NT2/D1 (cell line): Measurements from ENCODE around the gene SEMA3A.

Experiments used
- DNase-seq: peaks from one replicate; pipeline ENCODE4 v3.0.0-alpha.2; 2011; ENCODE audit warnings: low read depth, low spot score
- H3K27me3 ChIP-seq: 2 replicates; pipeline ENCODE4 v1.6.0; 2011; ENCODE audit warnings: mild to moderate bottlenecking; ENCODE audit not compliant: insufficient read length, insufficient read depth
- H3K36me3 ChIP-seq: 2 replicates; pipeline ENCODE4 v1.6.1; 2011; ENCODE audit warnings: mild to moderate bottlenecking, low read length, mixed read lengths; ENCODE audit not compliant: insufficient read depth, insufficient read length
- H3K4me1 ChIP-seq: 2 replicates; pipeline ENCODE4 v1.5.1; 2011; ENCODE audit not compliant: insufficient read depth, insufficient read length
- H3K4me3 ChIP-seq: 2 replicates; pipeline ENCODE4 v1.5.1; 2011; ENCODE audit warnings: low read depth; ENCODE audit not compliant: insufficient read length
- H3K9ac ChIP-seq: 2 replicates; pipeline ENCODE4 v1.6.0; 2011; ENCODE audit warnings: low read depth; ENCODE audit not compliant: insufficient read length
- H3K9me3 ChIP-seq: 2 replicates; pipeline ENCODE4 v1.5.1; 2011; ENCODE audit warnings: mild to moderate bottlenecking, low read length; ENCODE audit not compliant: insufficient read depth
- SUZ12 ChIP-seq: IDR thresholded peaks from 2 replicates; pipeline ENCODE4 v1.6.1; 2011; ENCODE audit not compliant: insufficient read length, insufficient read depth; ENCODE audit errors: extremely low read depth
- YY1 ChIP-seq: IDR thresholded peaks from 2 replicates; pipeline ENCODE4 v1.6.1; 2011; ENCODE audit not compliant: insufficient read length, insufficient read depth
- ZNF274 ChIP-seq: IDR thresholded peaks from 2 replicates; pipeline ENCODE4 v1.6.1; 2011; ENCODE audit warnings: mild to moderate bottlenecking, low read depth, low read length

Gene SEMA3A

DNA sequence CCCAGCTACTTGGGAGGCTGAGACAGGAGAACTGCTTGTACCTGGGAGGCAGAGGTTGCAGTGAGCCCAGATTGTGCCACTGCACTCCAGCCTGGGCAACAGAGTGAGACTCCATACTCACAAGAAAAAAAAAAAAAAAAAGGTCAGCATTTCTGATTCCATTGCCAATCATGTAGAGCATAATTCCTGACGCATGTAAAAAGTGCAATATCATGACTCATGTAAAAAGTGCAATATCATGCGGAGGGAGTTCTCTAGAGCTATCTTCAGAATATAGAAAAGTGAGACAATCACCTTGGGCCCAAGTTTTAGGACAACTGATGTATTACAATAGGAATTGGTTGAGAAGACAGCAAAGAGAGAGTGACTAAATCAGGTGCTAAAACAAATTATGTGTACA is 85.8 kb downstream of the SEMA3A start:
- DNase-seq, result no peak
- no peak for TF ChIP-seq SUZ12
- no peak for TF ChIP-seq ZNF274
- TF ChIP-seq YY1, result no peak
- Histone ChIP-seq H3K9me3 (no peaks in the 10 kb centered on the region), H3K27me3 (no peaks in the 10 kb centered on the region), H3K4me1 (no peaks in the 10 kb centered on the region), H3K4me3 (no peak overlapping the region), H3K36me3 (no peaks in the 10 kb centered on the region), H3K9ac (no peak overlapping the region)

- Histone ChIP-seq H3K4me1 (no peaks in the 10 kb centered on the region), H3K9ac (no peak overlapping the region), H3K27me3 (no peaks in the 10 kb centered on the region), H3K9me3 (no peaks in the 10 kb centered on the region), H3K4me3 (no peak overlapping the region), H3K36me3 (no peaks in the 10 kb centered on the region)
- TF ChIP-seq YY1, result no peak
- no peak for TF ChIP-seq ZNF274
- no peak for TF ChIP-seq SUZ12
- no peak for DNase-seq
Observed at GRCh38 chr7:84108119-84108518, 86.5 kb downstream of the SEMA3A start.

GRCh38 chr7:84107259-84107658 is 87.3 kb downstream of the SEMA3A start:
- H3K27me3 ChIP-seq, result no peaks in the 10 kb centered on the region
- H3K9me3 ChIP-seq, result no peaks in the 10 kb centered on the region
- H3K4me3 ChIP-seq, result no peak overlapping the region
- H3K9ac ChIP-seq, result no peak overlapping the region
- no peaks in the 10 kb centered on the region for H3K4me1 ChIP-seq
- TF ChIP-seq YY1 (no peak), ZNF274 (no peak), SUZ12 (no peak)
- no peaks in the 10 kb centered on the region for H3K36me3 ChIP-seq
- DNase-seq, result no peak

- H3K36me3 ChIP-seq, result no peaks in the 10 kb centered on the region
- H3K9me3 ChIP-seq, result no peaks in the 10 kb centered on the region
- H3K27me3 ChIP-seq, result no peaks in the 10 kb centered on the region
- no peak for DNase-seq
- H3K9ac ChIP-seq, result no peak overlapping the region
- TF ChIP-seq SUZ12 (no peak), ZNF274 (no peak), YY1 (no peak)
- no peak overlapping the region for H3K4me3 ChIP-seq
- H3K4me1 ChIP-seq, result no peaks in the 10 kb centered on the region
Observed at GRCh38 chr7:84106291-84106690, 88.3 kb downstream of the SEMA3A start.

DNA sequence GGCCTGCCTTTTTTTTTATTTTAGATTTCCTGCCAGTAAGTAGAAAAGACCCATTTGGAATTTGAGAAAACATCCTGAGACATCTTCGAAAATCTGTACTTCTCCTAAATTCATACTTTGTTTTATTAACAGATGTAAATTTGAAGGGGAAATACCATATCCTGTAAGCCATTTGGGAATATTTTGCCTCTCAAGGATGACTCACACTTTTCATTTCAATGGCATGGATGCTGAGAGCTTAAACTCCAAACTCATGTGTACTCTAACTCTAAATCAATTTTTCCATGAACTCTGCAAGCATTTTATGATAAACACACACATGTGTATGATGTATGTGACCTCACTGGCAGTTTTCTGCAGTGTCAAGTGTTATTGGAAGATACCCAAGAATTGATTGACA is 89.0 kb downstream of the SEMA3A start:
- Histone ChIP-seq H3K36me3 (no peaks in the 10 kb centered on the region), H3K9me3 (no peaks in the 10 kb centered on the region), H3K9ac (no peak overlapping the region), H3K4me3 (no peak overlapping the region), H3K4me1 (no peaks in the 10 kb centered on the region), H3K27me3 (no peaks in the 10 kb centered on the region)
- no peak for TF ChIP-seq YY1
- TF ChIP-seq ZNF274, result no peak
- no peak for TF ChIP-seq SUZ12
- DNase-seq, result no peak

DNA sequence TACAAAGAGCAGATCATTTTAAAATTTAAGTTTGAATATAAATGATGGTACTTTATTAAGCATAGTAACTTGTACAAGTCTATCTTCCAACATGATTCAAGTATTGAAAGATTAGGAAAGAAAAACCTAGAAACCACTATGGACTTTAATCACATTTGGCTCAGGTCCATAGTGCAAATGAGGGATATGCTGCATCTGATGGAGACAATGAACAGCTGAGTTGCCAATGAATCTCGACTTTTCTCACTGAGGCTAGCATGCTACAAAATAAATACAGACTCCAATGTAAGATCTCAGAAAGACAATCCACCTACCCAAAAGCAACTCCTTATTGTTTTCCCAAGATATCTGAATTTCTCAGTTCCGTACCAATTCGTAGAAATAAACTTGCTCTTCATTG is 89.8 kb downstream of the SEMA3A start:
- H3K9me3 ChIP-seq, result no peaks in the 10 kb centered on the region
- H3K36me3 ChIP-seq, result no peaks in the 10 kb centered on the region
- no peak overlapping the region for H3K4me3 ChIP-seq
- H3K27me3 ChIP-seq, result no peaks in the 10 kb centered on the region
- no peaks in the 10 kb centered on the region for H3K4me1 ChIP-seq
- no peak for TF ChIP-seq ZNF274
- no peak for TF ChIP-seq YY1
- TF ChIP-seq SUZ12, result no peak
- DNase-seq, result no peak
- H3K9ac ChIP-seq, result no peak overlapping the region

DNA sequence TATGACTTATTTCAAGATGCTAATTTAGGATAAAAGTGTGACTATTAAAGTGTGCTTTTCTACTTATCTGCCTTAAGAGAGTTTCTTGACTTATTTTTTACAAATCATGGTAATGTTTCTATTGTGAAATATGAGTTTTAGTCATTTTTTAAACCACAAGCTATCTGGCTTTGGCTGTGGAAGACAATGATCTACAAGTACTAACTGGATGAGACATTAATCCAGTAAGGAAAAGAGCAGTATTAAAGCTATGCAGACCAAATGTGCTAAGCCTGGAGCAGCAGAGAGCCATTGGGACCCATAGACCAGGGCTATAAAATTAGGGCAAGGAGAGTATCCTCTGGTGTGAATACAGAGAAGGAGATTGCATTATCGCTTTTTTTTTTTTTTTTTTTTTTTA is 92.4 kb downstream of the SEMA3A start:
- TF ChIP-seq YY1 (no peak), SUZ12 (no peak), ZNF274 (no peak)
- Histone ChIP-seq H3K4me3 (no peak overlapping the region), H3K27me3 (no peaks in the 10 kb centered on the region), H3K9ac (no peak overlapping the region), H3K36me3 (no peaks in the 10 kb centered on the region), H3K9me3 (no peaks in the 10 kb centered on the region), H3K4me1 (no peaks in the 10 kb centered on the region)
- DNase-seq, result no peak

DNA sequence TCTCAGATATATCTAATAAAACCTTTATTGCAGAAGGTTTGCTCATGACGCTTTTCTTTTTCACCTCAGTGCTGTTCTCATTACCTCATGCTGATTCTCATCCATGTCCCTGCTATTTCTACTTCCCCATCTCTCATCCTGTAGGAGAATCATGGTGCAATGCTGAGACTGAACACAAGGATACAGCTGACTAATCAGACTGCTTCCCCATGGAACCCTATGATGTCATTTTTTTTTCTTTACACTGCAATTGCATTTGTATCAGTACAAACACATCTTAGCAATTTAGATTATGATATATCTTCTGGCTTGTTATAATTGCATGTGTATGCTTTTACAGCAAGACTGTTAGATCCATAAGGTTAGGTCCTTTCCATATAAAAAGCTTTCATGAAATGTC is 93.7 kb downstream of the SEMA3A start:
- Histone ChIP-seq H3K9me3 (no peaks in the 10 kb centered on the region), H3K9ac (no peak overlapping the region), H3K27me3 (no peaks in the 10 kb centered on the region), H3K36me3 (no peaks in the 10 kb centered on the region), H3K4me3 (no peak overlapping the region), H3K4me1 (no peaks in the 10 kb centered on the region)
- no peak for TF ChIP-seq SUZ12
- no peak for TF ChIP-seq ZNF274
- TF ChIP-seq YY1, result no peak
- DNase-seq, result no peak
